Effector memory CD4-positive, alpha-beta T cell (primary cell): ENCODE measurements around the gene RNF145.
A peak's percentile ranks its signal among the peaks of the same experiment; 100 is the strongest.

ENCODE experiments used
- DNase-seq, 3 donors: peaks; one replicate each; pipeline ENCODE4 v3.0.0-alpha.2; 2020
- H3K27ac ChIP-seq: 2 replicates; pipeline ENCODE4 v1.7.0; 2013; ENCODE audit warnings: mild to moderate bottlenecking, low read length, moderate library complexity; ENCODE audit not compliant: insufficient read depth, poor library complexity, severe bottlenecking
- H3K27me3 ChIP-seq: replicated peaks from 2 replicates; pipeline ENCODE4 v1.7.0; 2013; ENCODE audit warnings: mild to moderate bottlenecking, low read length; ENCODE audit not compliant: insufficient read depth, control insufficient read depth, poor library complexity, severe bottlenecking
- H3K36me3 ChIP-seq: 2 replicates; pipeline ENCODE4 v1.7.0; 2013; ENCODE audit warnings: mild to moderate bottlenecking, low read length, moderate library complexity; ENCODE audit not compliant: control insufficient read depth, insufficient read depth
- H3K4me1 ChIP-seq: 2 replicates; pipeline ENCODE4 v1.7.0; 2013; ENCODE audit warnings: low read length, mild to moderate bottlenecking; ENCODE audit not compliant: control insufficient read depth, insufficient read depth, poor library complexity, severe bottlenecking
- H3K4me3 ChIP-seq: 2 replicates; pipeline ENCODE4 v1.7.0; 2013; ENCODE audit warnings: low read length, low read depth, mild to moderate bottlenecking; ENCODE audit not compliant: insufficient read depth, poor library complexity, severe bottlenecking
- H3K9me3 ChIP-seq: 2 replicates; pipeline ENCODE4 v1.7.0; 2013; ENCODE audit warnings: mild to moderate bottlenecking, low read length, moderate library complexity; ENCODE audit not compliant: control insufficient read depth
- total RNA-seq, 3 donors: gene quantifications; one replicate each; lab custom pipeline; 2026; lab: John Stamatoyannopoulos, UW

RNF145 gene, protein sequence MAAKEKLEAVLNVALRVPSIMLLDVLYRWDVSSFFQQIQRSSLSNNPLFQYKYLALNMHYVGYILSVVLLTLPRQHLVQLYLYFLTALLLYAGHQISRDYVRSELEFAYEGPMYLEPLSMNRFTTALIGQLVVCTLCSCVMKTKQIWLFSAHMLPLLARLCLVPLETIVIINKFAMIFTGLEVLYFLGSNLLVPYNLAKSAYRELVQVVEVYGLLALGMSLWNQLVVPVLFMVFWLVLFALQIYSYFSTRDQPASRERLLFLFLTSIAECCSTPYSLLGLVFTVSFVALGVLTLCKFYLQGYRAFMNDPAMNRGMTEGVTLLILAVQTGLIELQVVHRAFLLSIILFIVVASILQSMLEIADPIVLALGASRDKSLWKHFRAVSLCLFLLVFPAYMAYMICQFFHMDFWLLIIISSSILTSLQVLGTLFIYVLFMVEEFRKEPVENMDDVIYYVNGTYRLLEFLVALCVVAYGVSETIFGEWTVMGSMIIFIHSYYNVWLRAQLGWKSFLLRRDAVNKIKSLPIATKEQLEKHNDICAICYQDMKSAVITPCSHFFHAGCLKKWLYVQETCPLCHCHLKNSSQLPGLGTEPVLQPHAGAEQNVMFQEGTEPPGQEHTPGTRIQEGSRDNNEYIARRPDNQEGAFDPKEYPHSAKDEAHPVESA
- 55.4 to 72.8 (median 71.8) reads per million in 3 donors for total RNA-seq

- H3K4me1 ChIP-seq: peaks cover 12% of the 10 kb centered on the region
- H3K27ac ChIP-seq: peak within 1 kb of the TSS; percentile 89
- peak within 1 kb of the TSS; percentile 82 for H3K4me3 ChIP-seq
- no peaks in the 10 kb centered on the region for H3K27me3 ChIP-seq
- H3K36me3 ChIP-seq: no peaks in the 10 kb centered on the region
- H3K9me3 ChIP-seq: no peaks in the 10 kb centered on the region
- peak; percentile 89 to 91 (median 91) for DNase-seq
Observed at GRCh38 chr5:159209438-159210209, at the start of gene RNF145. RNF145 (minus strand) TSS chr5:159209553; CDS start chr5:159203617, 5,936 bp downstream.

GRCh38 chr5:159258361-159258760 lies 49.0 kb upstream of the RNF145 start:
- Histone ChIP-seq H3K27me3 (no peaks in the 10 kb centered on the region), H3K36me3 (no peaks in the 10 kb centered on the region), H3K4me1 (peaks cover 3% of the 10 kb centered on the region), H3K4me3 (no peak overlapping the region), H3K9me3 (no peaks in the 10 kb centered on the region), H3K27ac (no peak overlapping the region)
- no peak for DNase-seq

- H3K4me1 ChIP-seq: no peaks in the 10 kb centered on the region
Observed at GRCh38 chr5:159257629-159258283, 48.4 kb upstream of the RNF145 start.

GRCh38 chr5:159257007-159257406 lies 47.7 kb upstream of the RNF145 start:
- no peaks in the 10 kb centered on the region for H3K4me1 ChIP-seq
- no peaks in the 10 kb centered on the region for H3K36me3 ChIP-seq
- H3K27ac ChIP-seq: no peak overlapping the region
- H3K9me3 ChIP-seq: no peaks in the 10 kb centered on the region
- no peak overlapping the region for H3K4me3 ChIP-seq
- H3K27me3 ChIP-seq: no peaks in the 10 kb centered on the region
- DNase-seq: no peak

More at GRCh38 chr5:159257629-159258283, 48.4 kb upstream of the RNF145 start:
- H3K36me3 ChIP-seq: no peaks in the 10 kb centered on the region
- no peak overlapping the region for H3K27ac ChIP-seq
- no peak overlapping the region for H3K4me3 ChIP-seq
- no peaks in the 10 kb centered on the region for H3K9me3 ChIP-seq
- DNase-seq: no peak
- no peaks in the 10 kb centered on the region for H3K27me3 ChIP-seq

GRCh38 chr5:159252195-159252594 lies 42.8 kb upstream of the RNF145 start:
- no peaks in the 10 kb centered on the region for H3K36me3 ChIP-seq
- H3K27me3 ChIP-seq: no peaks in the 10 kb centered on the region
- H3K9me3 ChIP-seq: no peaks in the 10 kb centered on the region
- DNase-seq: no peak
- H3K4me1 ChIP-seq: no peaks in the 10 kb centered on the region
- H3K27ac ChIP-seq: no peak overlapping the region
- no peak overlapping the region for H3K4me3 ChIP-seq

- no peak for DNase-seq
- Histone ChIP-seq H3K27ac (no peak overlapping the region), H3K27me3 (no peaks in the 10 kb centered on the region), H3K9me3 (no peaks in the 10 kb centered on the region), H3K36me3 (no peaks in the 10 kb centered on the region), H3K4me1 (no peaks in the 10 kb centered on the region), H3K4me3 (no peak overlapping the region)
Observed at GRCh38 chr5:159249158-159249557, 39.8 kb upstream of the RNF145 start.

GRCh38 chr5:159244890-159245289 lies 35.5 kb upstream of the RNF145 start:
- Histone ChIP-seq H3K4me1 (no peaks in the 10 kb centered on the region), H3K27me3 (no peaks in the 10 kb centered on the region), H3K27ac (no peak overlapping the region), H3K36me3 (no peaks in the 10 kb centered on the region), H3K9me3 (no peaks in the 10 kb centered on the region), H3K4me3 (no peak overlapping the region)
- no peak for DNase-seq

DNA sequence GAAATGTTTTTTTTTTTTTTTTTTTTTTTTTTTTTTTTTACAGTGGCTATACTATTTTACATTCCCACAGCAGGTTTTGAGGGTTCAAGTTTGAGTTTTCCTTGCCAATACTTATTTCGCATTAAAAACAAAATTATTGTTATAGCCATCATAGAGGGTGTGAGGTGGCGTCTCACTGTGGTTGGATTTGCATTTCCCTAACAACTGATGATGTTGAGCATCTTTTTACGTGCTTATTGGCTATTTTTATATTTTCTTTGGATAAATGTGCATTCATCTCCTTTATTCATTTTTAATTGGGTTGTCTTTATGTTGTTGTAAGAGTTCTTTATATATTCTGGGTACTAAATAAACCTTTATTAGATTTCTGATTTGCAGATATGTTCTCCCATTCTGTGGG lies 34.8 kb upstream of the RNF145 start:
- Histone ChIP-seq H3K36me3 (no peaks in the 10 kb centered on the region), H3K27ac (no peak overlapping the region), H3K4me3 (no peak overlapping the region), H3K27me3 (no peaks in the 10 kb centered on the region), H3K4me1 (no peaks in the 10 kb centered on the region), H3K9me3 (no peaks in the 10 kb centered on the region)
- DNase-seq: no peak

DNA sequence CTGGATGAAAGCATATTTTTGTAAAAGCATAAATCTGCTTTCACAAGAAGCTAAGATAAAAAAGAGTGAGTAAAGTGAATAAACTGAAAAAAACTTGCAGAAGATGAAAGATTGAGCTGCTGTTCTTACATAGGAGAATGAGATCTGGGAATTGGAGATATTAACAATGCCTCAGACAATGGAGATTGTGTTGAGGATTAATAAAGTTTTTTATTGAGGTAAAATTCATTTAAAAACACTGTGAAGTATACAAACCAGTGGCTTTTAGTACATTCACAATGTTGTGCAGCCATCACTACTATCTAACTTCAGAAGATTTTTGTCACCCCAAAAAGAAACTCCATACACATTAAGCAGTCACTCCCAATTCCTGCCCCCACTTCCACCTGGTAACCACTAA lies 34.0 kb upstream of the RNF145 start:
- no peaks in the 10 kb centered on the region for H3K27me3 ChIP-seq
- DNase-seq: no peak
- no peaks in the 10 kb centered on the region for H3K9me3 ChIP-seq
- no peaks in the 10 kb centered on the region for H3K36me3 ChIP-seq
- no peak overlapping the region for H3K27ac ChIP-seq
- no peak overlapping the region for H3K4me3 ChIP-seq
- no peaks in the 10 kb centered on the region for H3K4me1 ChIP-seq
